ENCODE measurements around the gene SLC25A28. TPM values are rescaled to one million over a fixed set of nuclear protein-coding genes. Genes with fewer than 3 reads are reported as not detected.

The SLC25A28 gene
- total RNA-seq, 2 experiments from 2014 or later, result 31.6 to 36.3 TPM

- Histone ChIP-seq H3K36me3 (ENCODE audit: insufficient read depth, low read length) (no peaks in the 10 kb centered on the region), H3K4me1 (ENCODE audit: insufficient read depth, low read length, poor library complexity, severe bottlenecking) (no peaks in the 10 kb centered on the region), H4K20me1 (ENCODE audit: insufficient read depth, low read length) (no peaks in the 10 kb centered on the region), H3K4me3 (ENCODE audit: low read depth, low read length, poor library complexity, severe bottlenecking) (peak overlapping the region; percentile 76), H3K9me2 (ENCODE audit: insufficient read depth, low read length) (no peaks in the 10 kb centered on the region), H3K9me3 (ENCODE audit: low read length) (no peaks in the 10 kb centered on the region), H2AFZ (ENCODE audit: low read length) (peak overlapping the region; percentile 62; the same call in 1 of the 2 replicates), H3K79me2 (ENCODE audit: insufficient read depth, low read depth, low read length) (no peaks in the 10 kb centered on the region), H3K4me2 (ENCODE audit: low read length) (peak overlapping the region; percentile 65), H3K27ac (ENCODE audit: low read depth, low read length, poor library complexity, severe bottlenecking) (no peak overlapping the region)
- no TSS peak for BruUV-seq (replicated peaks)
- intact Hi-C loops (cut with micrococcal nuclease; ENCODE audit: unreplicated experiment), result loop anchor here (2.0 kb wide), 2 partner anchors 38 to 74 kb away; partner anchors contain the start of genes COX15, CUTC and SLC25A28
- TF ChIP-seq CTCF (conservative IDR thresholded peaks at IDR 0.05; ENCODE audit: low read length) (no peak), EZH2phosphoT487 (IDR thresholded peaks at IDR 0.05; ENCODE audit: borderline replicate concordance, low read depth, low read length) (no peak)
- ChIA-PET POLR2A (interaction anchor here (0.6 to 2.3 kb wide), 4 partner anchors 18 to 258 kb away, joined by 3 to 13 read pairs (median 4); no protein-coding TSS in a partner anchor), CTCF (ENCODE audit: unreplicated experiment) (interaction anchor here (0.6 to 1.1 kb wide), 2 partner anchors 15 to 36 kb away, joined by 3 to 9 read pairs; no protein-coding TSS in a partner anchor)
- DNase-seq (ENCODE audit: low spot score), result no peak
Observed at GRCh38 chr10:99658622-99659030, 38.4 kb upstream of the SLC25A28 start.

- CTCF ChIA-PET (ENCODE audit: unreplicated experiment), result no interaction called here
- intact Hi-C loops (cut with micrococcal nuclease; ENCODE audit: unreplicated experiment), result no loop called here
Observed at GRCh38 chr10:99656199-99657064, 36.2 kb upstream of the SLC25A28 start.

More at GRCh38 chr10:99656199-99657064, 36.2 kb upstream of the SLC25A28 start:
- Histone ChIP-seq H2AFZ (ENCODE audit: low read length) (no peak overlapping the region), H3K79me2 (ENCODE audit: insufficient read depth, low read depth, low read length) (no peaks in the 10 kb centered on the region), H3K27ac (ENCODE audit: low read depth, low read length, poor library complexity, severe bottlenecking) (no peak overlapping the region), H3K9me2 (ENCODE audit: insufficient read depth, low read length) (no peaks in the 10 kb centered on the region), H3K9me3 (ENCODE audit: low read length) (no peaks in the 10 kb centered on the region), H3K4me2 (ENCODE audit: low read length) (no peak overlapping the region), H4K20me1 (ENCODE audit: insufficient read depth, low read length) (no peaks in the 10 kb centered on the region), H3K4me1 (ENCODE audit: insufficient read depth, low read length, poor library complexity, severe bottlenecking) (no peaks in the 10 kb centered on the region), H3K36me3 (ENCODE audit: insufficient read depth, low read length) (no peaks in the 10 kb centered on the region), H3K4me3 (ENCODE audit: low read depth, low read length, poor library complexity, severe bottlenecking) (no peak overlapping the region)
- no peak for DNase-seq (ENCODE audit: low spot score)
- TF ChIP-seq CTCF (conservative IDR thresholded peaks at IDR 0.05; ENCODE audit: low read length) (no peak), EZH2phosphoT487 (IDR thresholded peaks at IDR 0.05; ENCODE audit: borderline replicate concordance, low read depth, low read length) (no peak)
- POLR2A ChIA-PET, result interaction anchor here (1.5 kb wide), 1 partner anchor 34 kb away, joined by 4 read pairs; no protein-coding TSS in a partner anchor
- BruUV-seq (replicated peaks), result no TSS peak

Data from OCI-LY7 (cell line).